ENCODE measurements around the gene UBE2D1.

The UBE2D1 gene

DNA sequence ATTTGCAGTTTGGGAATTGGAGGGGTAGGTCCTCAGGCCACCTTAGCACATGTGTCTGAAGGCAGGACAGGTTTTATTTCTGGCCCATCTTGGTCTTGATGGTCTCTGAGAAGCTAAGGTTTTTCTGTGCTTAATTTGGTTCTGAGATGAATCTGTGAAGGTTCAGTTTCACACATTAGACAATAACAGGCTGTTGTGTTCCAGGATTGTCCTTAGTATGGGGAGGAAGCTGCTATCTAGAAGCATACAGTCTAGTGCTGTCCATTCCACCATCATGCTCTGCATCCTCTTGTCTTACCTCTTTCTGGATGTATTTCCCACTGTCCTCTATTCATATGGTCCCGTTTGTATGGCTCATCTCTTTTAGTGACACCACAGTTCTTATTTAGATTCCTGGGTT is 7.1 kb downstream of the UBE2D1 start:
- DNase-seq = no peak

DNA sequence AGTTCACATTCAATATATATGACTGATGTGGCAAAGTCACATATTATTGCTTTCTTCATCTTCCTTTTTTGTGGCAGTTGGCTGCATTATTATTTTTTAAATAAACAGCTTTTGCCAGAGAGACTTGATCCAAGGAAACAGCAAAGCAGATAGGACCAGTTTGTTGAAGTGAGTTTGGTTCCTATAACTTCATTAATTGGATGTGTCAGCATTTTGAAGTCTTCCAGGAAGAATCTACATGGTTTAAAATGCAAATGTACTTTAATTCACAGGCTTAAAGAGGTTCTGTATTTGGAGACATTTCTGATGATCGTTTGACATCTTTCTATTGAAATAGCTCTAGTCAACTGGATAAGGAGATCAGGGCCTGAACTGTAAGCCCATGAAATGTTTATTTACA is 13.2 kb downstream of the UBE2D1 start:
- no peak for DNase-seq

DNA sequence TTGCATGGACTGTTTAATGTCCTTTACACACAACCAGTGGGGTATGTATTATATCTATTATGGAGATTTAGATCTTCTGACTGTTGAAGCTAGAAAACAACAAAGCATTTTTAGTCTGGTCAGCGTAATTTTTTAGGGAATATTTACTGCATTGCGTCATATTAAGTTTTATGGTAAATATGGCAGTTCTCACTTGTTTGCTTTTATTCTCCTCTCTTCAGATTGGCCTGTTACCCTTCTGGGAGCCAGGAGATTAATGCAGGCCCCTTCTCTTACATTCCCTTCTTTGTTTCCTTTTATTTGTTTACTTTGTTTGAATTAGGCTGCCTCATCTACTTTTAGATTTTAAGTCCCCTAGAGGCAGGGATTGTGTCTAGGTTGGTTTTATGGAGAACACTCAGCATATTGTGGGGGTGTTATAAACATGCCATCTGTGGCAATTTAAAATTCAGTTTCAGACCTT is 13.8 kb downstream of the UBE2D1 start:
- DNase-seq = peak; percentile 19

DNA sequence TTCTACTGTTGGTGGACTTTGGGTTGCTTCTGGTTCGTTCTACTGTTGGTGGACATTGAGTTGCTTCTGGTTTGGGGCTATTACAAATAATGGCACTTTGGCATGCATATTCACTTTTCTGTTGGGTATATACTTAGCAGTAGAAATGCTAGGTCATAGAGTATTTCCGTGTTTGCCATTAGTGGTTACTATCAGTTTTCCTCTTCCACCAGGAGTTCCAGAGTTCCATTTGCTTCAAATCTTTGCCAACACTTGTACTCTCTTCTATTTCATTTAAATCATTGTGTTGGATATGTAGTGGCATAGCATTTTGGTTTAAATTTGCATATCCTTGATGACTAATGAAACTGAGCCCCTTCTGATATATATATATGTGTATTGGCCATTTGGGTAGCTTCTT is 15.2 kb downstream of the UBE2D1 start:
- DNase-seq = no peak

DNA sequence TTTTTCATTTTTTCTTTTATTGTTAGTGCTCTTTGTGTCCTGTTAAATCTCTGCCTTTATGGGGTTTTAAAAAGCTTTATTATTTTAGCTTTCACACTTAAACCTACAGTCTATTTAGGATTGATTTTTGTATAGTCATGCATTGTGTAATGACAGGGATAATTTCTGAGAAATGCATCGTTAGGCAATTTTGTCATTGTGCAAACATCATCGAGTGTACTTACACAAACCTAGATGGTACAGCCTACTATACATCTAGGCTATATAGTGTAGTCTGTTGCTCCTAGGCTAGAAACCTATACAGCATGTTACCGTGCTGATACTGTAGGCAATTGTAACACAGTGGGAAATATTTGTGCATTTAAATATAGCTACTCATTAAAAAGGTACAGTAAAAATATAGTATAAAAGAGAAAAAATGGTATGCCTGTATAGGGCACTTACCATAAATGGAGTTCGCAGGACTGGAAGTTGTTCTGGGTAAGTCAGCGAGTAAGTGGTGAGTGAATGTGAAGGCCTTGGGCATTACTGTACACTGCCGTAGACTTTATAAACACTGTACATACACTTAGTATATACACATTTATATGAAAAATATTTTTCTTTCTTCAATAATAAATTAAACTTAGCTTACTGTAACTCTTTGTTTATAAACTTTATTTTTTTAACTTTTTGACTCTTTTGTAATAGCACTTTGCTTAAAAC is 16.0 kb downstream of the UBE2D1 start:
- no peak for DNase-seq

DNA sequence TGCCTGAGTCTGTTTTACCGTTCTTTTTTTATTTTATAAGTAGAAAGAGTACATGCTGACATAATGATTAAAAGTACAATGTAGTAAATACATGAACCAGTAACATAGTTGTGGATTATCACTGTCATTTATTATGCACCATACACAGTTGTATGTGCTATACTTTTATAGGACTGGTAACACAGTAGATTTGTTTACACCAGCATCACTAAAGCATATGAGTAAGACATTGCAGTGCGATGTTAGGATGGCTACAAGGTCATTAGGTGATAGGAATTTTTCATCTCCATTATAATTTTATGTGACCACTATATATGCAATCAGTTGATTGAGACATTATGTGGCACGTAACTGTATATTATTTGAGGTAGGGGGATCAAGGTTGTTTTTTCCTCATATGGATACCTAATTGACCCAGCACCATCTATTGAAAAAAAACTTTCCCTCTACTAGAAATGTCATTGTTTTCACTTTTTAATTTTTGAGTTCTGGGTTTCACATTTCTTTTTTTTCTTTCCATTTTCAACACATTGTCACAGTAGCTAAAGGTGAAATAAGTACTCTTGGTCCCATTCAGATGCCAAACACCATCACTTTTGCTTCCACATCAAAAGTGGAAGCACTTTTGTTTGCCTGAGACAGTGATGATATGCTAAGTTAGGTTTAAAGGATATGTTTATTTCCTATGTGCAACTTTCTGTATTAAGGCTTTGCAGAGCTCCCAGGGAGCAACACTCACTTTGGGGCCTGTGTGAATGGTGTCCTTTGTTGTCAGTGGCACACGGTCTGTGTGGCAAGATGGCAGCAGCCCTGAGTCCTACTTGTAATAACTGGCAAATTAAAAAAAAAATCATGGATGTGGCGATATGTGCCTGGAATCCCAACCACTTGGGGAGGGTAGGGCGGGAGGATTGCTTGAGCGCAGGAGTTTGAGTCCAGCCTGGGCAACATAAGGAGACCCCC is 17.1 kb downstream of the UBE2D1 start:
- no peak for DNase-seq

DNA sequence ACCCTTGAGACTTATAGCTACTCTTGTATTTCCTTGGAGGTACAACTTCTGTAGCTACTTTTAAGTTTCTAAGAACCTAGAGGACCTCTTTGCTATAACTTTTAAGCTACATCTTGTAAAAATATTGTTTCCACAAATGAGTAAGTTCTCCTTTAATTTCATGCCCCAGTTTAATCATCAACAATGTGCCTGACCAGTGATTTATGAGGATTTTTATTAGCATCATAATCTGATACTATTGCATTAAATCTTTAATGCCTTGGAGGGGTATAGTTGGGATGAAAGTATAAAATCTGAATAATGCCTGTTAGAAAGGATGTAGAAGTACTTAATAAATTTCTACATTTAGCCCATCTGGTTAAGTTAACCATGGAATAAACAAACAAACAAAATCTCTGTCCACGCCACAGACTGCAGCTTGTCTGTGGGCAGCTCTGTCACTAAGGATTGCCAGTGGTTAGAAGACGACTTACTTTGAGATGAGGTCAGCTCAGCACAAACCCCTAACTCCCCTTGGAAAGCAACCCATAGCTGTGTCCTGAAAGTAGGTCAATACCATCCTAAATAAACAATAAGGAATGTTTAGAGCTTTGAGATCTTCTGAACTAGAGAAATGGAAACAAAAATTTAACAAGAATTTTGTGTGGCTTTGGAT is 18.3 kb downstream of the UBE2D1 start:
- no peak for DNase-seq

DNA sequence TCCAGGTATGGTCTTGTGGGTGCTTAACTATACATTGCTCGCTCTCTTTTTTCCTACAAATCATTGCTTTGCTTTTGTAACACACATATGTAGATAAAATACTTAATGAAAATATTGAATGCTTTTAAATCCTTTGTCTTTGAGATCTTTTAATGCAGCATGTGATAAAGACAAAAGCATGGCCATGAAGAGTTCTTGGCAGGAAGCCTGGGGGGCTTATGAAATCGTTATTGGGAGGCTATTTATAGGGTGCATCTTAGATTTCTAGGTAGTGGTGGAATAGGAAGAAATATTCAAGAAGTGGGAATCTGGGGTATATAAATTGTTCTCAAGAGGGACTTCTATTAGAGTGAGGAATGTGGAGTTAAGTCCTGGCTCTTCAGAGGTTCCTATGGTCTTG is 21.9 kb downstream of the UBE2D1 start:
- no peak for DNase-seq

DNA sequence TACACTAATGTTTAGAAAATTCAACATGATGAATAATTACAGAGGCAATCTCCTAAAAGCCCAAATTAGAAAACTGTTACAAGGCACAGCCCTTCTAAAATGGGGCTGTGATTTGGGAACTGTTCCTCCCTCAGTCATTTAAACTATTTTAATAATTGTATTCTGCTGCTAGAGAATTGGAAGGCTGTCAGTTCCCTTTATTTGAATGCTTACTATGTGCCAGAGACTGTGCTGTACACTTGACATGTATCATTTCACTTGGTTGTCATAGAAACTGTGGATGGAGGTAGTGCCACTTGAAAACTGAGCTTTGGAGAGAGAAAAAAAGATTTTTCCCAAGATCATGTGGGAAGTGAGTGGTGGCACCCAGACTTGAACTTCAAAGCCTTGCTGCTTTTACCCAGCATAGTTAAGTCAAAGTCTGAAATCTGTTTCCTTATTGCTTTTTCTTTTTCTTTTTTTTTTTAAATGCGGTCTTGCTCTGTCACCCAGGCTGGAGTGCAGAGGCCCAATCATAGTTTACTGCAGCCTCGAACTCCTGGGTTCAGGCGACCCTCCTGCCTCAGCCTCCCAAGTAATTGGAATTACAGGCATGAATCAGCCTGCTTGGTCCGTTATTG is 23.6 kb downstream of the UBE2D1 start:
- peak; percentile 5 for DNase-seq

DNA sequence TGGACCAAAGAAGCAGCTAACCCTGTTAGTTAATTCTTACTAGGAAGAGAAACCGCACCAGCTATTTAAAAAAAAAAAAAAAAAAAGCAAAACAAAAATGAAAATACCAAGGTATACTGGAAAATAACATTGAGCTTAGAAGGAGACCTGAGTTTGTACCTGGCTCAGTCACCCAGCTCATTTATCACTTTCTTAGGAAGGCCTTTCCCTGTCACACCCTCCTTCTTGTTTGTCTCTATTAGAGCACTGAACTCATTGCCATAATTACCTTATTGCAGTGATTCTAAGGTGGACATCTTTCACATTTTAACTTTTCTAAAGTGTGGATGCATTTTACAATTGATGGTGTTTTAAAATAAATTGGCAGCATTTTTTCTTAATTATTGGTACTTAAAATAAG is 24.1 kb downstream of the UBE2D1 start:
- no peak for DNase-seq

DNA sequence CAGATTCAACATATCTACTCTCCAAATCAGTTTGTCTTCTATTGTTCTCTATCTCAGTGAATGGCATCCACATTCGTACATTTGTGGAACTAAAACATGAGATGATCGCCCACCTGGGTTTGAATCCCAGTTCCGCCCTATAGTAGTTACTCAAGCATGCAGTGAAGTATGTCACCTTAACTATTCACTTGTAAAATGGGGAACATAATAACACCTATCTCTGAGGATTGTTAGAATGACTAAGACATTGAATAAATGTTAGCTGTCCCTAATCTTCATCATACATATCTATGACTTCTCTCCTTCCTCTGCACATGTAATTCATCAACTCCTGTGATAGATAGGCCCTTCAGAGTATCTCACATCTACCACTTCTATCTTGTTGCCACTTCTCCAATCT is 24.7 kb downstream of the UBE2D1 start:
- no peak for DNase-seq

DNA sequence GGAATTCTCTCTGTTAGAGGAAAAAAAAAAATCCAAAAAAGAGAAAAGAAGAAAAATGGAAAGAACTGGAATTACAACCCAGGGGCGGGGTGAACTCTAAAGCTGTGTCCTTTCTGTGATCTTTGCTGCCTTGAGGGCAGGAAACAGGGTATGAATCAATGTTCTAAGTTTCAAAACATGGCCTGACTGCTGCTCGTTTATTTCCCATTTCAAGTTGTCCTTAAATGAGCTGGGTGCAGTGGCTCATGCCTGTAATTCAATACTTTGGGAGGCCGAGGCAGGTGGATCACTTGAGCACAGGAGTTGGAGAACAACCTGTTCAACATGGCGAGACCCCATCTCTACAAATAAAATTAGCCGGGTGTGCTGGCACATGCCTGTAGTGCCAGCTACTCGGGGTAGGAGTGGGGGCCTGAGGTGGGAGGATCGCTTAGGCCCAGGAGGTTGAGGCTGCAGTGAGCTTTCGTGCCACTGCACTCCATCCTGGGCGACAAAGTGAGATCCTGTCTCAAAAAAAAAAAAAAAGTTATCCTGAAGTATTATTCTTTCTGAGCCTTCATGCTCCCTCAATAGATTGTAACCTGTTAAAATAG is 25.7 kb downstream of the UBE2D1 start:
- no peak for DNase-seq

DNA sequence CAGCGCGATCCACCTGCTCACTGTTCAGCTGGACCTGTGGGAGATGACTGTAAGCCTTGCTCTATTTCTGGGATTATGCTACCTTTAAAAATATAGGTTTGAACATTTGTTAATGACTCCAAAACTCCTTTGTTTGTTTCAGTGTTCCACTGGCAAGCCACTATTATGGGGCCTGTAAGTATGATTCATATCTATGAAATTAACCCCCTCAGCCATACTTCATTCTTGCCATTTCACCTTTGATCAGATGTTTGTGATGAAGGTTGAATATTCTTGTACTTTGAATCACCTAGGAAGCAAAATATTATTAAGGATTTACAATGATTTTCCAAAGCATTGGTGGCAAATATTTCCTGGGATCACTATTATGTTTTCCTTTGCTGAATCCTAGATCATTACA is 26.5 kb downstream of the UBE2D1 start:
- no peak for DNase-seq

DNA sequence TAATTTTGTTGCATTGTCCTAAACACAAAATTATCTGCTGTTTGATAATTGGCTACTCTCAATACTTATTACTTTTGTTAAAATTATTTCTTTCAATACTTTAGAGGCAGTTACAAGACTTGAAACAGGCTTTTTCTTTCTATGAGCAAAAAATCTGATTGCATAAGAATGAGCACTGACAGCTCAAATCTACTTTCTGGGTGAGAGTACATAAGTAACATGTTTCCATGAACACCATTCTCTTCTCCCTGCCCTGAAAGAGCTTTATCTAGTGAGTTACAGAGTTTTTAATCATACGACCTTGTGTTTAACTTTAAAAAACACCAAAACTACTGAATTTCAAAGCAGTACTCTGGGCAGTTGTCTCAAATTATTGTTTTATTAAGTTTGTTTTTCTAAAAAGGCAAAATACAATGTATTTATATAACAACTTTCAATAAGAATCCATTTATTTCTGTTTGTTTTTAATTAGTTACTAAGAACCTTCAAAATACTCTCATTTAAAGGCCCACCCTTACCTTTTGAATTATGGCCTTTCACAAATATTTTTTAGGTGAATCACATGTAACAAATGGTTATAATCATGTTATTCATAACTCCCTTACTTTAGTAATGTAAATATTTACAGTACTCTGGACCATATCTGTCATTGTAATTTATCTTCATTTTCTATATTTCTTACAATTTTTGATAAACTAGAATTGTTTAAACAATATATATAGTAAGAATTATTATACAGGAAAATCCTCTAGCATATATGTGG is 27.4 kb downstream of the UBE2D1 start:
- DNase-seq = no peak

DNA sequence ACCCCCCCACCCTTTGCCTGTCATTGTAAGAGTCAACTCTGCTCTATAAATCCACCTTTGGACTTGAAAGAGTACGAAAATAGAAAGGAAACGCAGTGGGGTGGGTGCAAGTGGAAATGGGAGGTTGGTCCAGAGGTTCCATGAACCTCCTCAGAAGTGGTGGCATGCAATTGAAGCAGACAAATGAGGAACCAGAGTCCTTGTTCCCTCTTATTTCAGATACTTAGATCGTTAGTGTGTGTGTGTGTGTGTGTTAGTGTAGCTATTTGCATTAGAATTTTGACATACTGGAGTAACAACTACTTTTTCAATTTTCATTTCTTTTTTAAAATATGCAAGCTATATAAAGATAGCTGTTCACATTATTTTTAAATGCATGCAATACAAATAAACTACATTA is 32.3 kb downstream of the UBE2D1 start:
- no peak for DNase-seq

DNA sequence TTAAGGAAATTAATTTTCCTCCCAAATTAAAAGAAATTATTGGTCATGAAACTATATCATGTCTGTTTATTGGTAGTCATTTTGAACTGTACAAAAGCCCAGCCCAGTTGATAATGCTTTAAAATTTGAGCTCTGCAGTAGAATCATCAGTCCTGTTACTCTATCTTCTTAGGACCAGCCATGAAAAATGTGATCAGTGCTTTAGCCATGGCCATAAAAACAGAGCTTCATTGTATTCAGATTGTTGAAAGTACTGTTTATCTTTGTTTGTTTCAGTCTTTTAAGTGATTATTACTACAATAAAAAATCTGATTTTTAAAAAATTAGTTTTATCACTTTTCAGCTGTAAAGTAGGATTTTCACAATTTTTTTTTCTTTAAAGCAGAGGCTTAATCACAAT is 36.7 kb downstream of the UBE2D1 start:
- no peak for DNase-seq

DNA sequence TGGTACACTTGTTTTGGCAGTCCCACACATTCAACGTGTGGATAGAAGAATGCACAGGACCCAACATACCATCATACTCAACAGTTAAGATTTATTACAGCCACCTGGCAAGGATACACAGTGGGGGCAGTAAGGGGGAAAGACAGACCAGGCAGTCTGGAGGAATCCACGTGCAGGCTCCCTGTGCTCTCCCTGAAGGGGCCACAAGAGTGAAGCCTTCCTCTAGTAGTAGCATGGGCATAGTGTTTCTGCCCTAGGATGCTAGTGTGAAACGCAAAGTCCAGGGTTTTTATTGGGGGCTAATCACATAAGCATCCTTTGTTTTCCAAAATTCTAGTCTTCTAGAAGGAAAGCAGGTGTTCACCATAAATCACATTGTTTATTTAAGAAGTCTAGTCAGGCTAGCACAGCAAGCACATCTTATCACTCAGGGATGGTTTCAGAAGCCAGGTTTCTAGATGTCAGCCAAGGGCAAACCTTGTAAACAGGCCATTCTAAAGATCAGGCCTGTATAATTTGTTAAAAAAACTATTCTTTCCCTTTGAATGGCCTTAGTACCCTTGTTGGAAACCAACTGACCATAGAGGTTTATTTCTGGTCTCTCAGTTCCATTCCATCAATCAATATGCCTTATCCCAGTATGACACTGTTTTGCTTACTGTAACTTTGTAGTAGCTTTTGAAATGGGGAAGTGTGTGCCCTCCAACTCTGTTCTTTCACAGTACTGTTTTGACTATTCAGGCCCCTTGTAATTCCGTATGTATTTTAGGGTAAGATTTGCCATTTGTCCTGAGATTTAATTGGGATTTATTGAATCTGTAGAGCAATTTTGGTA is 38.0 kb downstream of the UBE2D1 start:
- no peak for DNase-seq

DNA sequence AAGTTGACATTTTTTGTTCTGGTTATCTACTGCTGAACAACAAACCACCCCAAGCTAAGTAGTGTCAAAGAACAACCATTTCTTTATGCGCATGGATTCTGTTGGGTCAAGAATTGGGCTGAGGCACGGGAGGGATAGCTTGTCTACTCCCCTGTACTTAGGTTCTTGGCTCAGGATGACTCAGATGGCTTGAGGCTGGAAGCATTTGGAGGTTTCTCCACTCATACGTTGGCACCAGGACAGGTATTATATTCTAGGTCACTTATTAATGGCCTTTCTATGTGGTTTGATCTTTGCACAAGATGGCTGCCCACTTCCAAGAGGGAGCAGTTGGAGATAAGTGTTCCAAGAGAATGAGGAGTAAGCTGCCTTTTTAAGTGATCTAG is 38.6 kb downstream of the UBE2D1 start:
- DNase-seq = no peak

DNA sequence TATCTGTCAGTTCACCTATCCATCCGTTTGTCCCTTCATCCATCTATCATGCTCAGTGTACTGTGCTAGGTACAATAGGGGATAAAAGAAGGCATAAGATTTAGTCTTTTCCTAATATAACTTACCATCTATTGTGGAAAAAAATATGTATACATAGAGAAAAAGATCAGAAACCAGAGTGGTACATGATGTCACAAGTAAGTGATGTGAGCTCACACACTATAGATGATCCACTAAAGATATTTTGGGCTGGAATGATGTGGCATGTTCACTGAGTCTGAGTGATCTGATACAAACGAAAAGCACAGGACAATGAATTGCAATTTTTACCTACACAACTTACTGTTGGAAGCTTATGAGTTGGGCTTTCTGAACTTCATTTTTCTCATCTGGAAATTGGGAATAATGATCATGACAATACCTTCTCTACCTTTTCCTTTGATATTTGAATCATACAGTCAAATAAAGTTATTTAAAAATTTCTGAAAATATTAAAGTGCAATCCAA is 47.7 kb downstream of the UBE2D1 start:
- DNase-seq = no peak

DNA sequence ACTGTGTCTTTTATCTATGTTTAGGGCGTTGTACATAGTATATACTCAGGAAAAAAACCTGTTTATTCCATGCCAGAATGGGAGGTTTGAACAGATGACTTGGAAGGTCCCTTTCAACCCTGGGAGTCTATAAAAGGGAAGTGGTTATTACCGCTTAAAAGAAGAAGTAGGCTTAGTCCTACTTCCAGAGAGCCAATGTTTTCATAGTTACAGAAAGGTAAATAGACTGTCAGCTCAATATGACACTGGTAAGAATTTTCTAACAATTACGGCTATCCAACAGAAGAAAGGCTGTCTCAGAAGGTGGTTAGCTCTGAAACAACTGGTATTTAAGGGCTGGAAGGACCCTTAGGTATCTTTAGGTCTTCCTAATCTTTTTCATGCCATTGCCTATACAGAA is 49.3 kb downstream of the UBE2D1 start:
- no peak for DNase-seq

DNA sequence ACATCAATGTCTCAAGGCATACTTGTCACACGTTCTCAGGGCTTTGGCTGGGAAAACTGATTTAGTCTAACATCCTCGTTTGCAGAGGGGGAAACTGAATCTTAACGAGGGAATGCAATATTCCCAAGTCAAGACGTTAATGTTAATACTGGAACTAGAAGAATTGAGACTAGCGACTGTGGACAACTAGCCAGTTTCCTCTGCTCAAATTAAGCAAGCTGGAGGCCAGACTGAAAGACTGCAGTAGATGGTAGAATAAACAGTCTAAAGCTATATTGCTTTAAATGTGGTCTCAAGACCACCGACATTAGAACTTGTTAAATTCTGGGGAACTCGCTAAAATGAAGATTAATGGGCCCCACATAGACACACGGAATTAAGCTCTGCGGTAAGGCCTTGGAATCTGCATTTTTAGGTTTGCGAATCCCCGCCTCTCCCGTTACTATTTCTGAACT is 49.8 kb downstream of the UBE2D1 start:
- DNase-seq = no peak

Data from NCI-H774 (cell line).